GM13977 (cell line): ENCODE measurements around the gene EIF4E1B.

Experiments used
- DNase-seq: peaks from one replicate; pipeline ENCODE4 v3.0.0; 2012; ENCODE audit warnings: low spot score
- CTCF ChIP-seq: IDR thresholded peaks from 2 replicates; pipeline ENCODE4 v1.5.1; 2012; ENCODE audit warnings: mild to moderate bottlenecking, control low read depth; ENCODE audit not compliant: insufficient read depth; ENCODE audit errors: extremely low read depth, missing control alignments
- in situ Hi-C: fragments of 300-500 bp; cut with MboI; formaldehyde crosslinking; loops from one replicate; pipeline ENCODE4 v1.12.0; 2022; ENCODE audit warnings: low sequenced_read_pairs, low pct_unique_long_range_greater_than_20kb, mixed read lengths, inconsistent platforms; ENCODE audit not compliant: unreplicated experiment

The EIF4E1B gene

GRCh38 chr5:176606875-176607274, 23.6 kb upstream of the EIF4E1B start:
- no peak for TF ChIP-seq CTCF

GRCh38 chr5:176608142-176608705, 22.3 kb upstream of the EIF4E1B start:
- DNase-seq, result no peak
- TF ChIP-seq CTCF, result no peak
- in situ Hi-C loops, result no loop called here

More at GRCh38 chr5:176606875-176607274, 23.6 kb upstream of the EIF4E1B start:
- in situ Hi-C loops, result no loop called here
- no peak for DNase-seq

GRCh38 chr5:176608937-176609723, 21.3 kb upstream of the EIF4E1B start:
- in situ Hi-C loops, result no loop called here
- no peak for DNase-seq
- TF ChIP-seq CTCF, result no peak

- peak; percentile 98 for DNase-seq
Measured at GRCh38 chr5:176609724-176610434, 20.6 kb upstream of the EIF4E1B start, which contains the start of gene GPRIN1. GPRIN1 (minus strand) TSS chr5:176610156; CDS start chr5:176599834, 10,322 bp downstream.

GRCh38 chr5:176610435-176610773, 20.1 kb upstream of the EIF4E1B start:
- no peak for DNase-seq
- TF ChIP-seq CTCF, result no peak
- in situ Hi-C loops, result no loop called here

More at GRCh38 chr5:176609724-176610434, 20.6 kb upstream of the EIF4E1B start, which contains the start of gene GPRIN1:
- in situ Hi-C loops, result no loop called here
- peak; percentile 51 for TF ChIP-seq CTCF

- DNase-seq, result no peak
- in situ Hi-C loops, result no loop called here
- TF ChIP-seq CTCF, result no peak
Measured at GRCh38 chr5:176611435-176611834, 19.0 kb upstream of the EIF4E1B start.
